Stimulated activated memory B cell treated with anti-CD40 and anti-IgM and Interleukin-4, amounts not matched to agents 10 μg/mL and 1 μg/mL and 100 μg/mL, for 72 hours (primary cell): ENCODE results near the gene NT5M.

Experiments used
- ATAC-seq: fragments of 150-1000 bp; cut with Tn5 transposase; 2 replicates; pipeline ENCODE4 v1.10.0; 2021
- H3K27ac Mint-ChIP-seq: one replicate; pipeline ENCODE4 v1.8.0; 2022; ENCODE audit warnings: mild to moderate bottlenecking, mixed read lengths
- H3K27me3 Mint-ChIP-seq: one replicate; pipeline ENCODE4 v1.8.0; 2022; ENCODE audit warnings: mixed read lengths
- H3K36me3 Mint-ChIP-seq: one replicate; pipeline ENCODE4 v1.8.0; 2022; ENCODE audit warnings: mixed read lengths
- H3K4me1 Mint-ChIP-seq: one replicate; pipeline ENCODE4 v1.8.0; 2022; ENCODE audit warnings: mixed read lengths
- H3K4me3 Mint-ChIP-seq: one replicate; pipeline ENCODE4 v1.8.0; 2022; ENCODE audit warnings: mild to moderate bottlenecking, moderate library complexity, mixed read lengths
- H3K9me3 Mint-ChIP-seq: one replicate; pipeline ENCODE4 v1.8.0; 2022; ENCODE audit warnings: mixed read lengths

NT5M gene

DNA sequence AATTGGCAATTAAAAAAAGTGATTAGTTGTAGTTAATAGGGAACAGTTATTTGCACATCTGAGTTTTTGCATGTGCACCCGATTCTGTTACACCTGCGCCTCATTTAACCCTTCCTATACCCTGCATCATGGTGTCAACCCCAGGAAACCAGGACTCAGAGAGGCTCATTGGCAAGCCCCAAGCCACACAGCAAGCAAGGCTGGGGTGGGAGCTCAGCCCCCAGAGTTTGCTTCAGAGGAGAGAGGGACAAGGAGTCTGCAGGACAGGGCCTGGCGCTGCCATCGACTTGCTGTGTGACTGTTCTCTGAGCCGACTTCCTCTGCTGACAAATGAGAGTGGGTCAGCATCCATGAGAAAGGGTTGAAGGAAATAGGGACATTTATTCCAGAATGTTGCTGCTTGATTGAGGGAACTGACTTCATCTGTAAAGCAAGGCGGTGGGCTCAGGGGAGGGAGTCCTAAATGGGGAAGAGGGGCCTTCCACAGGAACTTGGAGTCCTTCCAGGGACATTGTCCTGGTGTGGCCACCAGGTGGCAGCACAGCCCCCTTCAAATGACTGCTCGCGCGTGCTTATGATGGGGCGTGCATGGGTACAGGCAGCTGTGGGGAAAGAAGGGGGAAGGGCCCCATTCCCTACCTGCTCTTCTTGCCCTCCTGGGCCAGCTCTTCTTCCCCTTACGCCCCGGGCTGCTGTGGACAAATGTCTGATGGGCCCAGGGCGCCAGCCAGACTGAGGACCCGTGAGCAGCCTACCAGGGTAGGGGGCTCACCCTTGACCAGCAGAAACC lies 51.6 kb downstream of the NT5M start:
- H3K4me3 Mint-ChIP-seq: no peak overlapping the region
- H3K36me3 Mint-ChIP-seq: no peaks in the 10 kb centered on the region
- no peaks in the 10 kb centered on the region for H3K4me1 Mint-ChIP-seq
- ATAC-seq: peak; percentile 67
- peaks cover 7% of the 10 kb centered on the region for H3K9me3 Mint-ChIP-seq
- no peak overlapping the region for H3K27ac Mint-ChIP-seq
- H3K27me3 Mint-ChIP-seq: peaks cover 37% of the 10 kb centered on the region

DNA sequence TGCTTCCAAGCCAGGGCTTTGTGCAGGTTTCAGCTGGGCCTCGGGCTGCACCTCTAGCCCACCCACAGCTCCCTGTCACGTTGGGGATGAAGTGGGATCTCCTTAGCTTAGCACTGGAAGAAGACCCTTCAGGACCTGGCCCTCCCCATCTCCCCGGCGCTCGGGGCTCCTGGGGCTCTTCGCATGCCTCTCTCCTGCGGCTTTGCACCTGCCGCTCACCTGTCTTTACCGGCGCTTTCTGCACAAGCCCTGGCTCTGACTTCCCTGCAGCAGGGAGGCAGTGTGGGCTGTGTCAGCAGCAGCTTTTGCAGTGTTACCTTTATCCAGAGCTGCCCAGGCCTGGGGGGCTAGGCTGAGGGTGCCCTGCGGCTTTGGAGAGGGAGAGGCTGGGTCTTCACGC lies 52.3 kb downstream of the NT5M start:
- Mint-ChIP-seq H3K9me3 (peaks cover 9% of the 10 kb centered on the region), H3K4me3 (no peak overlapping the region), H3K27me3 (peaks cover 44% of the 10 kb centered on the region), H3K27ac (no peak overlapping the region), H3K36me3 (no peaks in the 10 kb centered on the region), H3K4me1 (no peaks in the 10 kb centered on the region)
- ATAC-seq: no peak

DNA sequence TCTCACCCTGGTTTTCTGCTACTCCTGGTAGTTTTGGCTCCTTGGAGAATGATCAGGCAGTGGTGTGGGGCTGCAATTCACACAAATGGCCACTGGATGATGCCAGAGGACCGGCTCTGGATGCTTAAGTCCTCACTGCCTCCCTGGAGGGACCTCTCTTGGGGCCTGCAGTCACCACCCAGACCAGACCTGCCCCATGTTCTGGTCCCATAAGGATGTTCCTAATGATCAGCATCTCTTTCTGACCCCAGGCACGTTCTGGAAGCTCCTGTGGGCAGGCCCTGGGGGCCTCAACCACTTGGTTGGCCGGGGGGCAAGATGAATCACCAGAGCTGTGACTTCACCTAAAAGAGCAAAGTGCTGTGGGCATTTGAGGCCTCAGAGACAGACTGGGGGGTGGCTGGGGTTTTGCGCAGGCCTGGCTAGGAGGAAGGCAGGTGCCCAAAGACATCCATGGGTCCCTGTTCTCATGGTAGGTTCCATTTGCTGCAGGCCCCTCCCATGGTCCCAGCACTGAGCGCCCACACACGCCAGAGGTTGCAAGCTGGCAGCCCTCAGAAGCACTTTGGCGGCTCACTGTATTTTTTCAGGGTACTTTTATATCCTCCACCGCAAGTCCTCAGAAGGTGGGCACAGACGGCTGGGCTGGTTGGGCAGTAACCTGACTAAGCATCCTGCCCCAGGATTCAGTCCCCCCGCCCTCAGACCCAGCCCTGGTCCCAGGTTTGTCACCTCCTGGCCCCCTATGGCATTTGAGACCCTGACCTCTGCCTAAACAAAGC lies 53.2 kb downstream of the NT5M start:
- Mint-ChIP-seq H3K36me3 (no peaks in the 10 kb centered on the region), H3K4me3 (no peak overlapping the region), H3K27ac (no peak overlapping the region), H3K4me1 (no peaks in the 10 kb centered on the region), H3K27me3 (peaks cover 53% of the 10 kb centered on the region), H3K9me3 (peaks cover 12% of the 10 kb centered on the region)
- ATAC-seq: peak; percentile 64

DNA sequence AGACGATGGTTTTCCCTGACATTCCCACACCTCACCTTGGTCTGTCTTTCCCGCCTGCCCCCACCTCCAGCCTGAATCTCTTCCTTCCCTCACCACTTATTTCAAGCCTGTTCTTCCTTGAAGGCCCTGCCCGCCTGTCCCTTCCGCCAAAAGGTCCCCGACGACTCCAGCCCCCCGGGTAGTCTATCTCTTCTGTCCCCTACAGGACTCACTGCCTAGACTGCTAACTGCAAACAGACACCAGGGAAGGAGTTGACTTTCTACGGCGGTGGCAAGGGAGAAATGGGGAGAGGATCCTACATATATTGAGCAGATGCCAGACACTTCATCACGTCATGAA lies 53.7 kb downstream of the NT5M start:
- no peaks in the 10 kb centered on the region for H3K36me3 Mint-ChIP-seq
- no peak overlapping the region for H3K4me3 Mint-ChIP-seq
- no peak overlapping the region for H3K27ac Mint-ChIP-seq
- peaks cover 12% of the 10 kb centered on the region for H3K9me3 Mint-ChIP-seq
- H3K27me3 Mint-ChIP-seq: peaks cover 55% of the 10 kb centered on the region
- ATAC-seq: no peak
- H3K4me1 Mint-ChIP-seq: no peaks in the 10 kb centered on the region

DNA sequence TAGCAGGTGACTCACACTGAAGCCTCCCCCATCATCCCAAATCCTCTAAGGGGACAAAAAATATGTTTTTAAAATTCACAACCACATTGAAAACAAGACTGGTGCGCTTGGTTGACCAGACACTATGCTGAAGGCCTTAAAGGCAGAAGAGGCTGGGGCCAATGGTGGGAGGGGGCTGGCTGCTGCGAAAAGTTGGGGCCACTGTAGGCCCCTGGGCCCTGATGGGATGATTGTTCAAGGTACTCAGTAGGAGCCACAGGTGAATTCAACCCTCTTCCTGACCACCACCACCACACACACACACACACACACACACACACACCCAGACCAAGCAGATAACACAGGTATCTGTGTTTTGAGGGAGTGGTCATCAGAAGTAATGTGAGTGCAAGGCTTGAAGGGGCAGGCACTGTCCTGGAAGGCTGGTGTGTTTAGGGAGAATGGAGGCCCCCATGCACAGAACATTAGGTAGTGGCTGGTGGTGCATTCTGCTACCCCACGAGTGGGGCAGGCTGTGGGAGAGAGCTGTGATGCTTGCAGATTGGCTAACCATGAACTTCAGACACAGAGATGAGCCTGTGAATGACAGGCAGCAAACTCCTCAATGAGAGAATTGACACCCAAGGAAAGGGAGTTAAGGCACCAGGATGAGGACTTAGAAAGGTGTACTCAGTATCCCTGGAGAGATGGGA lies 55.0 kb downstream of the NT5M start:
- Mint-ChIP-seq H3K27ac (no peak overlapping the region), H3K27me3 (peaks cover 57% of the 10 kb centered on the region), H3K4me3 (no peak overlapping the region), H3K4me1 (no peaks in the 10 kb centered on the region), H3K36me3 (no peaks in the 10 kb centered on the region), H3K9me3 (peaks cover 12% of the 10 kb centered on the region)
- ATAC-seq: no peak

DNA sequence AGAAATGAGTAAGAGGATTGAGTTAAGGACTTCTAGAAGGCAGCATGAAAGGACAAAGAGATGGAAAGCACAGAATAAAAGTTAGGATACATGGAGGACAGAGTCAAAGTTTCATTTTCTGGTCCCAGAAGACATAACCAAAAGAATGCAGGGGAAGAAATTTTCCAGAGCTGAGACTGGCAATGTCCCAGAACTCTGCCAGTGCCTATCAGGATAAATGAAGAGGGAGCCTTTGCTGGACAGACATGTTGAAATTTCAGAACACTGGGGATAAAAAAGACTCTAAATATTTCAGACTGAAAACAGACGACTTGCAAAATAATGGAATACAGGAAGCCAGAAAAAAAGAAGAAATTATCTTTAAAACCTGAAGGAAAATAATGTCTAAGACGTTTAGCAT lies 55.7 kb downstream of the NT5M start:
- Mint-ChIP-seq H3K27me3 (peaks cover 57% of the 10 kb centered on the region), H3K4me1 (no peaks in the 10 kb centered on the region), H3K36me3 (no peaks in the 10 kb centered on the region), H3K9me3 (peaks cover 12% of the 10 kb centered on the region), H3K4me3 (no peak overlapping the region), H3K27ac (no peak overlapping the region)
- no peak for ATAC-seq

DNA sequence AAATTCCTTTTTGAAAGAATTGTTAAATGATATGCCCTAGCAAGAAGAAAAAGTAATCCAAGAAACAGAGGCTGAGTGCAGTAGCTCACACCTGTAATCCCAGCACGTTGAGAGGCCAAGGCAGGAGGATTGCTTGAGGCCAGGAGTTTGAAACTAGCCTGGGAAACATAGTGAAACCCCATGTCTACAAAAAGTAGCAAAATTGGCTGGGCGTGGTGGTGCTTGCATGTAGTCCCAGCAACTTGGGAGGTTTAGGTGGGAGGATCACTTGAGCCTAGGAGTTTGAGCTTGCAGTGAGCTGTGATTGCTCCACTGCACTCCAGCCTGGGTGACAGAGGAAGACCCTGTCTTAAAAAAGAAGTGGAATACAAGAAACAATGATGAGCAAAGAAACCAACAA lies 56.1 kb downstream of the NT5M start:
- peaks cover 12% of the 10 kb centered on the region for H3K9me3 Mint-ChIP-seq
- no peak for ATAC-seq
- no peak overlapping the region for H3K4me3 Mint-ChIP-seq
- H3K27ac Mint-ChIP-seq: no peak overlapping the region
- H3K4me1 Mint-ChIP-seq: no peaks in the 10 kb centered on the region
- H3K36me3 Mint-ChIP-seq: no peaks in the 10 kb centered on the region
- peaks cover 60% of the 10 kb centered on the region for H3K27me3 Mint-ChIP-seq

DNA sequence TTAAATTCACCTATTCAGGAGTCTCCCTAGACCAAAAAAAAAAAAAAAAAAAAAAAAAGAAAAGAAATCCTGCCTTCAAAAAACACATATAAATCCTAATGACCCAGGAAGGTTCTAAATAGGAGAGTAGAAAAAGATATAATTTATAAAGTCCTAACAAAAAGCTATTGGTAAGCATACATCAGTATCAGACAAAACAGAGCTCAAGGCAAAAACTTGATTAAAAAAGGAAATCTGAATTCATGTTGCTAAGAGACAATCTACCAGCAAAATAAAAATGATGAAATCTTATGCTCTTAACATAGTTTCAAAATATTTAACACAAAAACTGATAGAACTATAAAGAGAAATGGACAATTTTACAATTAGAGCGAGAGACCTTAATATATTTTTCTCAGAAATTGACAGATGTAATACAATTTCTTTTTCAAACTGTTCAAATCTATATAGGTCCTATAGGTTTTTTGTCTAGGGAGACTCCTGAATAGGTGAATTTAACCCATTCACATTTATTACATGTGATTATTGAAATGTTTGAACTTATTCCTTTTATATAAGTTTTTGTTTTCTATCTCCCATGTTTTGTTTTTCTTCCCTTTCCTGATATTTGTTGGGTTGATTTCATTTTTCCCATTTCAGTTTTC lies 57.0 kb downstream of the NT5M start:
- peaks cover 67% of the 10 kb centered on the region for H3K27me3 Mint-ChIP-seq
- H3K27ac Mint-ChIP-seq: no peak overlapping the region
- no peak for ATAC-seq
- H3K4me3 Mint-ChIP-seq: no peak overlapping the region
- H3K36me3 Mint-ChIP-seq: no peaks in the 10 kb centered on the region
- H3K9me3 Mint-ChIP-seq: peaks cover 12% of the 10 kb centered on the region
- H3K4me1 Mint-ChIP-seq: no peaks in the 10 kb centered on the region

DNA sequence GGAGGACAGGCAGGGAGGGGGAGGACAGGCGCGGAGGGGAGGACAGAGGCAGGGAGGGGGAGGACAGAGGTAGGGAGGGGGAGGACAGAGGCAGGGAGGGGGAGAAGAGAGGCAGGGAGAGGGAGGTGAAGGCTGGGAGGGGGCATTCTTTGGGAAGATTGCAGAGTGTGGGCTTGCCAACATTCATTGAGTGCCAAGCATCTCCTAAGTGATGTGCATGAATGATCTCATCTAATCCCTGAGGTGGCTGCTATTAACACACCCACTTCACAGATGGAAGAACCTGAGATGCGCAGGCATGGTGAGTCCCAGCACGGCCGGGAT lies 58.3 kb downstream of the NT5M start:
- H3K4me1 Mint-ChIP-seq: no peaks in the 10 kb centered on the region
- H3K9me3 Mint-ChIP-seq: peaks cover 12% of the 10 kb centered on the region
- H3K27me3 Mint-ChIP-seq: peaks cover 74% of the 10 kb centered on the region
- ATAC-seq: no peak
- no peak overlapping the region for H3K27ac Mint-ChIP-seq
- no peak overlapping the region for H3K4me3 Mint-ChIP-seq
- no peaks in the 10 kb centered on the region for H3K36me3 Mint-ChIP-seq

DNA sequence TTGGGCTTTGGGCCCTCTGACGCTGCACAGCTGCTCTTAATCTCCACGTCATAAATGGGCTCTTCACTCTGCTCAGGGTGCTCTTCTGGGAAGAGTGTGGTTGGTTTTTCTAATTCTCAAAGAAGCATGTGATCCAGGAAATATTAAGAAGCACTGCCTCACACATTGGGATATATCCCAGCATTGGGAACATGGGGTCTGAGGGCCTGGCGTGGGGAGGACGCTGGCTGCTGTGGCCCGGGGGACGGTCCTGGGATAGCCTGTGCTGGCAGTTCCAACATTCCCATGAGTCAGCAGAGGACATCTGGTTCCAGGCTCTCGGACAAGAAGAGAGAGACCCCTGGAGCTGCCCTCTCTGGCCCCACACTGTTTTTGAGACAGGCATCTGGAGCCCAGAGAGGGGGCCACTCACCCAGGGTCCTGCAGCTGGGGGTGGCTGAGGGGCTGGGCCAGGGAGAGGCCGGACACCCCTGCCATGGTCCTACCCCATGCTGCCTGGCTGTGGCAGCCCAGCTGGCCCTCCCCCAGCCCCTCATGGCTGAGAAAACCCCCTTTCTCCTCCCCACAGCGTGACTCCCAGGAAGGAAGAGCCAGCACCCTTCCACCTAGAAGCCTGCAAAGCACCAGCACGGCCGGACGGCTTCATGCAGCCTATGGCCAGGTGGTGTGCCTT lies 58.8 kb downstream of the NT5M start:
- Mint-ChIP-seq H3K4me1 (no peaks in the 10 kb centered on the region), H3K36me3 (no peaks in the 10 kb centered on the region), H3K9me3 (peaks cover 12% of the 10 kb centered on the region), H3K27ac (no peak overlapping the region), H3K4me3 (no peak overlapping the region), H3K27me3 (peaks cover 76% of the 10 kb centered on the region)
- peak; percentile 36 for ATAC-seq

DNA sequence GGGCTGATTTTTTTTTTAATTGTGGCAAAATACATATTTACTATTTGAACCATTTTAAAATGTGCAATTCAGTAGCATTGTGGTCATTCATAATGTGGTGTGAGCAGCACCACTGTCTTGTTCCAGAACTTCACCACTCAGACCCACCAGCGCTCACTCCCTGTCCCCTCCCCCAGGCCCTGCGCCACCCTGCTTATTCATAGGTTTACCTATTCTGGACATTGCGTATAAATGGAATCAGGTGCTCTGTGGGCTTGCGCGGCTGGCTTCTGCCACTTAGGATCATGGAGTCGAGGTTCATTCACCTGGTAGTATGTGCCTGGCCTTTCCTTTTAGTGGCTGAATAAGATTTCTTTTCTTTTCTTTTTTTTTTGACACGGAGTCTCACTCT lies 59.4 kb downstream of the NT5M start:
- Mint-ChIP-seq H3K27me3 (peaks cover 76% of the 10 kb centered on the region), H3K4me3 (no peak overlapping the region), H3K9me3 (peaks cover 12% of the 10 kb centered on the region), H3K36me3 (no peaks in the 10 kb centered on the region), H3K27ac (no peak overlapping the region), H3K4me1 (no peaks in the 10 kb centered on the region)
- no peak for ATAC-seq

DNA sequence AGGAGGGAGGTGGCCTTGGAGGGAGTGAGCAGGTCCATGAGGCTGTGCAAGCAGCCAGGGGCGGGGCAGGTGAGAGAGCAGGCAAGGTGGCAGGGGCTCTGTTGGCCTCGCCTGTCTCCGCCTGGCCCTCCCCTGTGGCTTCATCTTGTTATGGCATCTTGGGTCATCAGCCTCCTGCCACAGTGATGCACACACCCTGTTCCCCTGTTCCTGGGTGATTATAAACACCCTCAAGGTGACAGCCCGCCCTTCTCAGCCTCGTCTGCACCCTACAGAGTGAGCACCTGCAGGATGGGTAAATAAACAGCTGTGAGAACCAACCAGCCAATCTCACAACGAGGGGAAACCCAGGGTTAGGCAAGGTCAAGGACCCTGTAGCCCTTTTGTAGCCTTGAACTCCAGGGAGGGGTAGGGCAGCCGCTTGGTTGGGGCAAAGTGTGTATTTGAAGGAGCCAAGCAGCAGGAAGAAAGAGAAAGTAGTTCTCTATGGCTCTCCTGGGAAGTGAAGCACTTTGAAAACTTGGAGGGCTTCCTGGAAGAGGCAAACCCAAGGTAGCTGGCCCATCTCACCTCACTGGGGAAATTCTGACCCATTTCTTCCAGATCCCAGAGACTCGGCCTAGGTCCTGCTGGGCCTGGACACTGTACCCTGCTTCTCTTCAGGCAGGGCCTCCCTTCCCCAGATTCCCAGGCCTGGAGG lies 60.6 kb downstream of the NT5M start:
- Mint-ChIP-seq H3K9me3 (peaks cover 10% of the 10 kb centered on the region), H3K27me3 (peaks cover 78% of the 10 kb centered on the region), H3K4me1 (no peaks in the 10 kb centered on the region), H3K27ac (no peak overlapping the region), H3K36me3 (no peaks in the 10 kb centered on the region), H3K4me3 (no peak overlapping the region)
- ATAC-seq: no peak

DNA sequence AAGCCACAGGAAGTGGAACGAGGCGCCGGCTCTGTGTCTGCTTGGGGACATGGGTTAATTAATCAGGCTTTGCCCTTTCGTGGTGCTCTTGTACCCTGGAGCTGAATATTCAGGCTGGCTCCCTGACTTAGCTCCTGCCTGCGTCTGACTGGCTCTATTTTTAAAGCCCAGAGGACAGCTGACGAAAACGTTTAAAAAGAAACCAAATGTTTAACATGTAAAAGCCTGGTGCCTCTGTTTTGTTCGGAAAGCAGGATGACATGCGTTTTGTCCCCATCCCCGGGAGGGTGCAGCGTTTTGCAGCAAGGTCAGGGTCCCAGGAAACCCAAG lies 61.1 kb downstream of the NT5M start:
- H3K9me3 Mint-ChIP-seq: peaks cover 9% of the 10 kb centered on the region
- H3K27ac Mint-ChIP-seq: no peak overlapping the region
- peaks cover 78% of the 10 kb centered on the region for H3K27me3 Mint-ChIP-seq
- H3K4me1 Mint-ChIP-seq: no peaks in the 10 kb centered on the region
- no peak overlapping the region for H3K4me3 Mint-ChIP-seq
- no peaks in the 10 kb centered on the region for H3K36me3 Mint-ChIP-seq
- no peak for ATAC-seq

DNA sequence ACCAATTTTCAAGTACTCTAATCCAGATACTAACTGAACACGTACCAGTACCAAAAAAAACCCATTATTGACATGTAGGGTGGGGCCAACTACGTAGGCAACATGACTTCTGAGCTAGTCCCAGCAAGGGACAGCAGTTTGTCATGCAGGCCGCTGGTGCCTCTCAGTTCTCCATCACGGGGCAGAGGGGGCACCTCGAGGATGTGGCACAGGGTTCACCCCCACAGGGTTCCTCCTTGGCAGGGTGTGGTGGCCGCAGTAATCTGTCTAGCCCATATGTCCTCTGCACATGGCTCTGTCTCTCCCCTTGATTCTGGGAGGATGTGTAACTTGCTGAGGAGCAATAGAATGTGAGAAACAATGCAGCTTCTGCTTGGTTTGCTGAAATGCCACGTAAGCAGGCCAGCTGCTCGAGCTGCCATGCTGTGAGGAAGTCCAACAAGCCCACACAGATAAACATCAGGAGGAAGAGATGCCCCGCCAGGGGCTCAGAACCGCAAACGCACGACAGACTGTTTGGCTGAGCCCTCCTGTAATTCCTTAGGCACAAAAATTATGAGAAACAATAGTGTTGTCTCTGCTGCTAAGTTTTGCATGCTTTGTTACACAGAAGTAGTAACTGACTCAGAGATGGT lies 62.4 kb downstream of the NT5M start:
- H3K4me1 Mint-ChIP-seq: no peaks in the 10 kb centered on the region
- ATAC-seq: no peak
- no peak overlapping the region for H3K27ac Mint-ChIP-seq
- H3K4me3 Mint-ChIP-seq: no peak overlapping the region
- peaks cover 65% of the 10 kb centered on the region for H3K27me3 Mint-ChIP-seq
- H3K36me3 Mint-ChIP-seq: no peaks in the 10 kb centered on the region
- peaks cover 1% of the 10 kb centered on the region for H3K9me3 Mint-ChIP-seq
